Adipocyte (in vitro differentiated cells): ENCODE results near the gene ANO9.
"Not testable (repeated sequence)": the region's sequence is repeated elsewhere in the genome, so short reads cannot be mapped to it uniquely, and the experiment has no call there.

ENCODE experiments used
- DNase-seq: peaks from one replicate; pipeline ENCODE4 v3.0.0-alpha.2; 2015; ENCODE audit warnings: low read depth
- H3K27me3 ChIP-seq: replicated peaks from 2 replicates; pipeline ENCODE4 v1.7.0; 2013; ENCODE audit warnings: mild to moderate bottlenecking, low read length, moderate library complexity; ENCODE audit not compliant: control insufficient read depth, insufficient read depth
- H3K36me3 ChIP-seq: 2 replicates; pipeline ENCODE4 v1.7.0; 2013; ENCODE audit warnings: low read length, mild to moderate bottlenecking, moderate library complexity; ENCODE audit not compliant: control insufficient read depth, insufficient read depth, severe bottlenecking
- H3K4me1 ChIP-seq: 2 replicates; pipeline ENCODE4 v1.7.0; 2013; ENCODE audit warnings: mild to moderate bottlenecking, low read length, moderate library complexity; ENCODE audit not compliant: control insufficient read depth, insufficient read depth
- H3K4me3 ChIP-seq: 2 replicates; pipeline ENCODE4 v1.7.0; 2013; ENCODE audit warnings: mild to moderate bottlenecking, low read length, moderate library complexity
- H3K9ac ChIP-seq: 2 replicates; pipeline ENCODE4 v1.7.0; 2013; ENCODE audit warnings: mild to moderate bottlenecking, low read length, moderate library complexity
- H3K9me3 ChIP-seq: 2 replicates; pipeline ENCODE4 v1.7.0; 2013; ENCODE audit warnings: mild to moderate bottlenecking, low read length, moderate library complexity; ENCODE audit not compliant: control insufficient read depth

ANO9 gene

GRCh38 chr11:429391-429790, 12.4 kb downstream of the ANO9 start:
- DNase-seq, result no peak
- Histone ChIP-seq H3K4me1 (no peaks in the 10 kb centered on the region), H3K36me3 (no peaks in the 10 kb centered on the region), H3K4me3 (no peak overlapping the region), H3K9ac (no peak overlapping the region), H3K9me3 (peaks cover 8% of the 10 kb centered on the region), H3K27me3 (peaks cover 21% of the 10 kb centered on the region)

GRCh38 chr11:428295-428694, 13.5 kb downstream of the ANO9 start:
- Histone ChIP-seq H3K27me3 (peaks cover 26% of the 10 kb centered on the region), H3K4me3 (no peak overlapping the region), H3K9me3 (peaks cover 10% of the 10 kb centered on the region), H3K9ac (no peak overlapping the region), H3K36me3 (no peaks in the 10 kb centered on the region), H3K4me1 (no peaks in the 10 kb centered on the region)
- no peak for DNase-seq

GRCh38 chr11:426851-427250, 15.0 kb downstream of the ANO9 start:
- peaks cover 26% of the 10 kb centered on the region for H3K27me3 ChIP-seq
- no peaks in the 10 kb centered on the region for H3K4me1 ChIP-seq
- H3K9ac ChIP-seq, result no peak overlapping the region
- peaks cover 10% of the 10 kb centered on the region for H3K9me3 ChIP-seq
- no peaks in the 10 kb centered on the region for H3K36me3 ChIP-seq
- no peak for DNase-seq
- no peak overlapping the region for H3K4me3 ChIP-seq

- Histone ChIP-seq H3K4me1 (no peaks in the 10 kb centered on the region), H3K9me3 (peaks cover 10% of the 10 kb centered on the region), H3K4me3 (no peak overlapping the region), H3K36me3 (no peaks in the 10 kb centered on the region), H3K9ac (no peak overlapping the region), H3K27me3 (peaks cover 26% of the 10 kb centered on the region)
- DNase-seq, result no peak
Observed at GRCh38 chr11:425301-425700, 16.5 kb downstream of the ANO9 start.

- peaks cover 10% of the 10 kb centered on the region for H3K9me3 ChIP-seq
- H3K27me3 ChIP-seq, result peaks cover 27% of the 10 kb centered on the region
- H3K4me3 ChIP-seq, H3K9ac ChIP-seq, DNase-seq, H3K4me1 ChIP-seq, H3K36me3 ChIP-seq: not testable (repeated sequence)
Observed at GRCh38 chr11:424766-425165, 17.0 kb downstream of the ANO9 start.

GRCh38 chr11:424232-424631, 17.6 kb downstream of the ANO9 start:
- Histone ChIP-seq H3K9ac (no peak overlapping the region), H3K4me1 (no peaks in the 10 kb centered on the region), H3K36me3 (no peaks in the 10 kb centered on the region), H3K27me3 (peaks cover 28% of the 10 kb centered on the region), H3K4me3 (no peak overlapping the region), H3K9me3 (peaks cover 10% of the 10 kb centered on the region)
- DNase-seq, result no peak

GRCh38 chr11:422249-422656, 19.6 kb downstream of the ANO9 start:
- H3K9me3 ChIP-seq, result peaks cover 10% of the 10 kb centered on the region
- no peaks in the 10 kb centered on the region for H3K36me3 ChIP-seq
- H3K4me3 ChIP-seq, result no peak overlapping the region
- no peaks in the 10 kb centered on the region for H3K4me1 ChIP-seq
- H3K27me3 ChIP-seq, result peaks cover 34% of the 10 kb centered on the region
- no peak for DNase-seq
- H3K9ac ChIP-seq, result no peak overlapping the region

GRCh38 chr11:420911-421321, 20.9 kb downstream of the ANO9 start:
- Histone ChIP-seq H3K27me3 (peaks cover 30% of the 10 kb centered on the region), H3K9ac (no peak overlapping the region), H3K4me1 (no peaks in the 10 kb centered on the region), H3K36me3 (no peaks in the 10 kb centered on the region), H3K4me3 (no peak overlapping the region), H3K9me3 (peaks cover 10% of the 10 kb centered on the region)
- DNase-seq, result no peak

- H3K4me1 ChIP-seq, result no peaks in the 10 kb centered on the region
- H3K9me3 ChIP-seq, result peaks cover 8% of the 10 kb centered on the region
- H3K27me3 ChIP-seq, result peaks cover 28% of the 10 kb centered on the region
- no peak overlapping the region for H3K4me3 ChIP-seq
- no peak for DNase-seq
- no peaks in the 10 kb centered on the region for H3K36me3 ChIP-seq
- no peak overlapping the region for H3K9ac ChIP-seq
Observed at GRCh38 chr11:420054-420910, 21.5 kb downstream of the ANO9 start.

GRCh38 chr11:419248-420005, 22.4 kb downstream of the ANO9 start:
- H3K4me3 ChIP-seq, result no peak overlapping the region
- peaks cover 25% of the 10 kb centered on the region for H3K27me3 ChIP-seq

GRCh38 chr11:418343-419247, 23.2 kb downstream of the ANO9 start:
- no peak for DNase-seq
- Histone ChIP-seq H3K4me3 (no peak overlapping the region), H3K4me1 (no peaks in the 10 kb centered on the region), H3K9ac (no peak overlapping the region), H3K9me3 (no peaks in the 10 kb centered on the region), H3K36me3 (no peaks in the 10 kb centered on the region), H3K27me3 (peaks cover 19% of the 10 kb centered on the region)

More at GRCh38 chr11:419248-420005, 22.4 kb downstream of the ANO9 start:
- peaks cover 3% of the 10 kb centered on the region for H3K9me3 ChIP-seq
- no peaks in the 10 kb centered on the region for H3K36me3 ChIP-seq
- H3K9ac ChIP-seq, result no peak overlapping the region
- H3K4me1 ChIP-seq, result no peaks in the 10 kb centered on the region
- DNase-seq, result no peak
